ENCODE results near the gene PSMD3. TPM values are rescaled to one million over a fixed set of nuclear protein-coding genes. Genes with fewer than 3 reads are reported as not detected.

PSMD3 gene
- total RNA-seq (55.2 and 55.5 TPM in 2 replicates), polyA plus RNA-seq (66.9 and 107 TPM in 2 replicates), polyA minus RNA-seq (ENCODE audit: low replicate concordance) (181 and 235 TPM in 2 replicates)
- polyA plus RNA-seq (2012) = 83.3 and 134 TPM in 2 replicates

DNA sequence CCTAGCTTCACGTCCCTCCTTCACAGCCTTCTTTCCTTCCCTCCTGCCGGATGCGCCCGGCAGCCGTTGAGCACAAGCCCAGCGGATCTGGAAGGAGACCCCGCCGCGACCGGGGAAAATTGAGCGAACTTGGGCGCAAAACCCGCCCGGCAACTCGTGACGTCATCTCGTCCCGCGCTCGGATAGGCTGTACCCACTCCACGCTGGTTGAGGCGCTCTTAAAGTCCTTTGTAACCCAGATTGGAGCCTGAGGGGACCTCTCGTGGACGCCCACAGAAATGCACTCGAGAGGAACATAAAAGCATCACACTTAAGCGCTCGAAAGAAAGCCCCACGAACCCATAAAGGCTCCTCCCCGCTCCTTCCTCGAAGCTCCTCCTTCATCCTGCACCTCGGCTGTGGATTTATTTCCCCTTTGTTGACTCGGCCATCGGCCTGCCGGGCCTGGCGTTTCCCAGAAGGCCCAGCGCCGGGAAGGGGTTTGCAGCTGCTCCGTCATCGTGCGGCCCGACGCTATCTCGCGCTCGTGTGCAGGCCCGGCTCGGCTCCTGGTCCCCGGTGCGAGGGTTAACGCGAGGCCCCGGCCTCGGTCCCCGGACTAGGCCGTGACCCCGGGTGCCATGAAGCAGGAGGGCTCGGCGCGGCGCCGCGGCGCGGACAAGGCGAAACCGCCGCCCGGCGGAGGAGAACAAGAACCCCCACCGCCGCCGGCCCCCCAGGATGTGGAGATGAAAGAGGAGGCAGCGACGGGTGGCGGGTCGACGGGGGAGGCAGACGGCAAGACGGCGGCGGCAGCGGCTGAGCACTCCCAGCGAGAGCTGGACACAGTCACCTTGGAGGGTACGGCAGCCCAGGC is at the start of gene PSMD3:
PSMD3 (plus strand) TSS at position 457 of the 856 bp plus-strand sequence; CDS start at position 621, 164 bp downstream.
- TF ChIP-seq EZH2 (IDR thresholded peaks at IDR 0.05; ENCODE audit: low read length, missing control alignments) = no peak
- peak; percentile 74 to 77 for TF ChIP-seq CTCF (conservative IDR thresholded peaks at IDR 0.05 in 1 of 2, IDR thresholded peaks at IDR 0.05 in 1 of 2; ENCODE audit: low read depth in 1 of 2, low read length in 2 of 2)
- Histone ChIP-seq H3K27ac (ENCODE audit: insufficient read depth, low read length) (peak within 1 kb of the TSS; percentile 93), H3K9me3 (ENCODE audit: control insufficient read depth, insufficient read depth, low read depth, low read length) (no peaks in the 10 kb centered on the region), H3K4me3 (replicated peaks in 1 of 4; ENCODE audit: control extremely low read depth in 1 of 4, insufficient read depth in 1 of 4, low read depth in 3 of 4, low read length in 4 of 4) (peak within 1 kb of the TSS; percentile 85 to 94 (median 86)), H3K4me2 (ENCODE audit: extremely low read depth, insufficient read depth, low read length) (peak within 1 kb of the TSS; percentile 92), H2AFZ (ENCODE audit: low read length) (peak within 1 kb of the TSS; percentile 89), H3K9ac (ENCODE audit: insufficient read depth, low read length) (peak within 1 kb of the TSS; percentile 97), H3K79me2 (ENCODE audit: control insufficient read depth, insufficient read depth, low read length) (peaks cover 31% of the 10 kb centered on the region), H3K4me1 (ENCODE audit: control insufficient read depth, extremely low read depth, insufficient read depth, low read length) (peaks cover 10% of the 10 kb centered on the region), H3K27me3 (ENCODE audit: control insufficient read depth, insufficient read depth, low read length) (no peaks in the 10 kb centered on the region), H3K36me3 (ENCODE audit: control insufficient read depth, insufficient read depth, low read length) (peaks cover 13% of the 10 kb centered on the region), H4K20me1 (ENCODE audit: control insufficient read depth, extremely low read depth, insufficient read depth, low read length) (no peaks in the 10 kb centered on the region)
- peak; percentile 99 to 100 for DNase-seq (ENCODE audit: low read depth in 2 of 2)

GRCh38 chr17:39933912-39934311 is 46.7 kb upstream of the PSMD3 start:
- no peak for TF ChIP-seq EZH2 (IDR thresholded peaks at IDR 0.05; ENCODE audit: low read length, missing control alignments)
- TF ChIP-seq CTCF (conservative IDR thresholded peaks at IDR 0.05 in 1 of 2, IDR thresholded peaks at IDR 0.05 in 1 of 2; ENCODE audit: low read depth in 1 of 2, low read length in 2 of 2) = no peak
- no peak overlapping the region for H3K4me2 ChIP-seq (ENCODE audit: extremely low read depth, insufficient read depth, low read length)
- no peak for DNase-seq (ENCODE audit: low read depth in 2 of 2)

GRCh38 chr17:39934324-39934723 is 46.3 kb upstream of the PSMD3 start:
- Histone ChIP-seq H3K9me3 (ENCODE audit: control insufficient read depth, insufficient read depth, low read depth, low read length) (no peaks in the 10 kb centered on the region), H3K27ac (ENCODE audit: insufficient read depth, low read length) (no peak overlapping the region), H3K4me2 (ENCODE audit: extremely low read depth, insufficient read depth, low read length) (no peak overlapping the region), H3K4me3 (replicated peaks in 1 of 4; ENCODE audit: control extremely low read depth in 1 of 4, insufficient read depth in 1 of 4, low read depth in 3 of 4, low read length in 4 of 4) (no peak overlapping the region), H3K27me3 (ENCODE audit: control insufficient read depth, insufficient read depth, low read length) (no peaks in the 10 kb centered on the region), H3K79me2 (ENCODE audit: control insufficient read depth, insufficient read depth, low read length) (no peaks in the 10 kb centered on the region), H4K20me1 (ENCODE audit: control insufficient read depth, extremely low read depth, insufficient read depth, low read length) (no peaks in the 10 kb centered on the region), H3K9ac (ENCODE audit: insufficient read depth, low read length) (no peak overlapping the region), H2AFZ (ENCODE audit: low read length) (no peak overlapping the region), H3K4me1 (ENCODE audit: control insufficient read depth, extremely low read depth, insufficient read depth, low read length) (peaks cover 10% of the 10 kb centered on the region), H3K36me3 (ENCODE audit: control insufficient read depth, insufficient read depth, low read length) (no peaks in the 10 kb centered on the region)
- TF ChIP-seq EZH2 (IDR thresholded peaks at IDR 0.05; ENCODE audit: low read length, missing control alignments) (no peak), CTCF (conservative IDR thresholded peaks at IDR 0.05 in 1 of 2, IDR thresholded peaks at IDR 0.05 in 1 of 2; ENCODE audit: low read depth in 1 of 2, low read length in 2 of 2) (no peak)
- no peak for DNase-seq (ENCODE audit: low read depth in 2 of 2)

More at GRCh38 chr17:39933912-39934311, 46.7 kb upstream of the PSMD3 start:
- H3K27me3 ChIP-seq (ENCODE audit: control insufficient read depth, insufficient read depth, low read length) = no peaks in the 10 kb centered on the region
- H3K4me3 ChIP-seq (replicated peaks in 1 of 4; ENCODE audit: control extremely low read depth in 1 of 4, insufficient read depth in 1 of 4, low read depth in 3 of 4, low read length in 4 of 4) = no peak overlapping the region
- no peak overlapping the region for H3K27ac ChIP-seq (ENCODE audit: insufficient read depth, low read length)
- no peaks in the 10 kb centered on the region for H4K20me1 ChIP-seq (ENCODE audit: control insufficient read depth, extremely low read depth, insufficient read depth, low read length)
- no peaks in the 10 kb centered on the region for H3K79me2 ChIP-seq (ENCODE audit: control insufficient read depth, insufficient read depth, low read length)
- H2AFZ ChIP-seq (ENCODE audit: low read length) = no peak overlapping the region
- no peak overlapping the region for H3K9ac ChIP-seq (ENCODE audit: insufficient read depth, low read length)
- no peaks in the 10 kb centered on the region for H3K36me3 ChIP-seq (ENCODE audit: control insufficient read depth, insufficient read depth, low read length)
- no peaks in the 10 kb centered on the region for H3K9me3 ChIP-seq (ENCODE audit: control insufficient read depth, insufficient read depth, low read depth, low read length)
- peaks cover 9% of the 10 kb centered on the region for H3K4me1 ChIP-seq (ENCODE audit: control insufficient read depth, extremely low read depth, insufficient read depth, low read length)
